NCI-H345 treated with DMSO at 0.1 percent for 48 hours (cell line): ENCODE measurements around the gene CNTNAP2.

Experiments used
- DNase-seq: peaks from one replicate; lab custom pipeline; 2025; ENCODE audit not compliant: unreplicated experiment; lab: John Stamatoyannopoulos, UW

Gene CNTNAP2

DNA sequence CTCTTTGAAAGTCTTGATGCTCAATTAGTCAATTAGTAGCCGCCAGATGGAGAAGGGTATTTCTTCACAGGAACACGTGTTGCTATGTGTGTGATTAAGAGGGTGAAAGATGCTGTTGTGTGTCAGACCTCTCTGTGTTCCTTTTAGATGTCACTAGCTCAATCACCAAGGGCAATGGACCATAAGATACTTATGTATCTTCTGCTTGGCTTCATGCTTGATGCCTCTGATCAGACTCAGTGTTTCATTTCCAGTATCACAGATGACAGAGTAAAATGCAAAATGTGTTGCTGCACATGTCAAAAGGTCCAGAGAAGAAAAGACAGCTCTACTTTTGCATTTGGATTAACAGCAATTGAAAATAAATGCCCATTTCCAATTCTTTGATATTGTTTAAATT is 865.9 kb downstream of the CNTNAP2 start:
- DNase-seq, result no peak

DNA sequence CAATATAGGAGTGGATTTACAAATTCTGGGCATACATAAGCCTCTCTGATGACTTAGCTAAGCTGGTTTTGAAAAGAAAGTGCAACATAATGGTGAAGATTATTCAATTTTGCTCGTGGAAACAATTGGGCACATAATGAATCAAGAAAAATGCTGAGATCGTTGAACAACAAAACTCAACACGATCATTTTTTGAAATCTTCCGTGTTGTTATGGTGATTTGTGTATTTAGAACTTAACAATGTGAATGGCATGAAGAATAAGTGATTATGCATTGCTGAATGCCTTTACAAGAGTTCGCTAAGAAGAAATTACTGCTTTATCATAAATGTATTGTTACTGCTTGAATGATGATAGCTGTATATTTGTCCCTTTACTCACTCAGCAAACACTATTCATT is 875.0 kb downstream of the CNTNAP2 start:
- no peak for DNase-seq

DNA sequence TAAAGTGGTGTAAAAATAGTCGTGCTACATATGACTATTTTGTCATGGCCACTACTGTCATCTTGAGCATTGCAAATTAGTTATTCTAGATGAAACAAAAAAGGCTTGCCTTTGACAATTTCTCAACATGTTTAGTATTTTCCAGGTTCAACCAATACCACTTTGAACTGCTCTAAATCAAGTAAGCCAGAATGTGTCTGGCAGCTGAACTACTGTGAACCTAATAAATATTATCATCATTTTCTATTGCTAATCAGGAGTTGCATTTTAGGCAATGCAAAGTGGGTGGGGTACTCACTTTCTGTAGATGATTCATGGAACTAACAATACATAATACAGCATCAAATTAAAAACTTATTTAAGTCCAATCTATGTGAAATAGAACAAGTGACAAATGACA is 877.2 kb downstream of the CNTNAP2 start:
- no peak for DNase-seq

DNA sequence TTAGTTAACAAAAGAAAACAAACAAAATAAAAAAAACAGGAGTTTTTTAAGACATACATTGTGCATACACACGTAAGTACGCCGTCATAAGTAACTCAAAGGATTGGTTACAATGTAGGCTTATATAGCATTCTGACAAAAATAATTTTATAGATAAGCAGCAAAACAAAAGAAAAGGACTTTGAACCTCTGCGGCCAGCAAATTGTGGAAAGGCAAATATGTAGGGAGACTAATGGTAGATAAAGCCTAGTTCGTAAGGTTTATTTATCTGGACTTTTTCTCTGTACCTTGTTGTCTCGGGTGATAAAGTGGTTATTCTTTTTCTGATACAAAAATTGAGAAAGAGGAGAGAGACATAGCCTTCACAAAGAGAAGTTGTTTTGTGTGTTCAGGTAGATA is 891.9 kb downstream of the CNTNAP2 start:
- DNase-seq, result no peak

DNA sequence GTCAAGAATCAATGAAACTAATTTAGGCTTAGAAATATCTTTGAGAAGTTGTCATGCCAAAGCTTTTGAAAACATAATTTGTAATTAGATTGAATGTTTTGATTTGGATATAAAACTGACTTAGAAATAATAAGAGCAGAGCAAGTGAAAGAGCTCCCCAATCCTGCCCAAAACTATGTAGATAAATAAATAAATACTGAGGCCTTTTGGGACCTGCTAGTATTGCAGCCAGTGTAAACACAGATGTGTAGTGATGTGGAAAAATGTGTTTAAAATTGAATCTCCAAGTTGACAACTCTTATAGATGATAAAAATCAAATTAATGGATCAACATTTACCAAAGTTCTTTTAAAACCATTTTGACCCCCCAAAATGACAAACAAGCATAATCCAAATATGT is 896.1 kb downstream of the CNTNAP2 start:
- DNase-seq, result no peak

DNA sequence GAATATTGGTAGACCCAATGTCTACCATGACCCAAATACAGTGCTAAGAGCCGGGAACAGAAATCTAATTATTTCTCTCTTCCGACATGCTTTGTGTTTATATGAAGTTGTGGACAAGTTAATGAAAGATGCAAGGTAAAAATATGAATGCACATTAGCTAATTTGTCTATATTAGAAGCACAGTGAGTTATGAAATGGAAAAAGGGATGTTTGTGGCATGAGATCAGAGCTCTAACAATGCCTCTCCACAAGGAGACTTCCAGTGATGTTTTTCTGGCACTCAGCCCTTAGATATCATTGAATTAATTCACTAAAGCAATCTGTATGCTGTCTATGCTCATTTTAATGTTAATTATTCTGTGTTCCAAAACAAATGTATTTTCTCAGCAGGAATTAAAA is 897.2 kb downstream of the CNTNAP2 start:
- no peak for DNase-seq

DNA sequence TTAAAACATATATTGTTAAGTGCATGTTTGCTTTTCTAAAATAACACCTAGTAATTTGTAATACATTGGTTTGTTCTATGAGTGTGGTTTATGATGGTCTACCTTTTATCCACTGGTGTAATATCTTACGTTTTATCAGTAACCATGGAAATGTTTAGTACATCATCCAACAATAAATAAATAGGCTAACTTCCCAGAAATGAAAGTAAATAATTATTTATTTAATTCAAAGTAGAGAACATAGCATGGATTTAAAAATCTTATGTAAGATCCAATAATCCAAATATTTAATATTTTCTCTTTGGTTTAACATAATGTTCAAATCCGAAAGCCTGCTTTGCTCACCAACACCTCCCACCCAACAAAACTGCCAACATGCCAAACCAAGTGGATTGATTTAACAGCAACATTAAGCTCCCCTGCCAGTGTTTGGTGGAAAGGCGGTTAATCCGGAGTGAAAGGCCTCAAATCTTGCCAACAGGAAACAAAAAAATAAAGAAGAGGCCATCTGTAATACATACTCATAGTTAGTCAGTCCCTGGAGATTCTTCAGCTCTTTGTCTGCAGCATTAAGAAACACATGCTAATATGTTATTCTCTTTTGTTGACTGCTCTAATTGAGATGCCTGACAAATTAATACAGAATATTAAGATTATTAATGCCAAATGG is 897.8 kb downstream of the CNTNAP2 start:
- no peak for DNase-seq

DNA sequence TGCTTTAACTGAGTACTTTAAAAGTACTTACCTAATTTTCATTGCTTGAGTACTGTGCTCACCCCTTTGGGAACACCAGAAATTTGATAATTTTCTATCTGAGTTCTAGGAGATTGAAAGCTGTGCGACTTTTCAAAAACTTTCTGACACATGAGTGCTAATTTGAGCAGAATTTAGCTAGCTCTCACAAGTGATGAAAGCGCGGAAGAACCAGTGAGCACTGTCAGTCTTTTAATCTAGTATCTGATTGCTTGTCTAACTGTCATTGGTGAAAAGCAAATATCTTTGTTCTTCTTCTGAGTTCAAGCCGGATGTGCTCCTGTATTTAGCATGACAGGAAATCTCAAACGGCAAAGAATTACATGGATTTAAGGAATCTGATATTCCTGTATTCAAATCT is 899.4 kb downstream of the CNTNAP2 start:
- no peak for DNase-seq

DNA sequence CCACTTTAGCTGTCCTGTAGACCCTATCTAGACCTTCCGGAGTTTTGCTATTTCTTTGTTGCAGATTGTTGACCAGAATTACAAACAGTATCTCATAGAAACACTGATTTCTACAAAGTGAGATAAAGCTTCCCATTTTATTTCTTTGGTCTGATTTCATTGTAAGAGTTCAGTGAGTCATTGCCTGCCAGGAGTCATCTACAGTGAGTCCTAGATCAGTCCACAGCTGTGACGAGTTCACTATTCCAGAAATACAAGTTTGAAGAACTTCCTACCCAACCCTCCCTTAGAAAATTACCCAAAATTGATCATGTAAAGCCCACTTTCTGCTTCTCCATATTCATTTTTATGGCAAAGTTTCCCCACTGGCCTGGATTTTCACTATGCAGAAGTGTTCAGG is 905.5 kb downstream of the CNTNAP2 start:
- no peak for DNase-seq

DNA sequence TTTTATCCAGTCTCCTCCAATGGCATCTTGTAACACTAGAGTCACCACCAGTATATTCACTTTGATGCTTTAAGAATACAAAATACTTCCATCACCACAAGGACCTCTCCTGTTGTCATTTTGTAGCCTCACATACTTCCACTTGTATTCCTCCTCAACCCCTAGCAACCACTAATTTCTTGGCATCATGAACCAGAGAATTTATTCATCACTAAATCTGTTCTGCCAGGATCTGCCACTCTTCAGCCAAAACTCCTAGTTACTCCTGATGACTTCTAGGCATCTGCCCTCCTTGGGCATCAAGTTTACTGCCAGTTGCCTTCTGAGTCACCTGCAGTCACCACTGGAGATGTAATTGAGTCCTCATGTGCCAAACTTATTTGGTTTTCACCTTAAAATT is 906.8 kb downstream of the CNTNAP2 start:
- DNase-seq, result no peak

DNA sequence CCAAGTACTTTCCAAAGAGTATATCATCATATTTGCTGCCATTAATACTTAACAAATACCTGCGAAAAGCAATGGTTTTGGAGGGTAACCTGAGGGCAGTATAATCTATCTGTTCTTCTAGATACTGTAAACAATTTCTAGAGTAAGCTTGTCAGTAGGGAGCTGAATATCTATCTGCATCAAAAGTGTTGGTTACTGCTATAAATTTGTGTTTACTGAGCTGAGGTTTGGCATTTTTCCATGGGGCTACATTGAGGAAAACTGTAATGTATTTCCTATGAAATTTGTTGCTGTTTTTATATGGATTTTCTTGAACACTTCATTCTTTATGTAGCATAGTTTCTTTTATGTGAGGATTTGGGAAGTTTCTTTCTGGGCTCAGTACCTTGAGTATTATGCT is 913.4 kb downstream of the CNTNAP2 start:
- no peak for DNase-seq

DNA sequence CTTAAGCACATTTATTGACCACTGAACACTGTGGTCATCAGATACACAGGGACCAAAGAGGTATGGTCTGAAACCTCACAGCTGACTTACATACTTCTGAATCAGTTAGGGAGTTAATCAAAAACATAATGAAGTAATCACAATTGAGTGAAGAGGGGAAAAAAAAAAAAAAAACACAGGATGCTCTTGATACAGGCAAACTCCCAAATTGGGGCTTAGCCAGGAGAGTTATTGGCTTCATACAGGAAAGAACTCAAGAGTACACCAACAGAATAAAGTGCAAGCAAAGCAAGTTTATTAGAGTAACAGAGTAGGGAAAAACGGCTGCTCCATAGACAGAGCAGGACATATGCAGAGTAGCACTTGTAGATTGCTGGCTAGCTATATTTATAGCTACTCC is 917.0 kb downstream of the CNTNAP2 start:
- no peak for DNase-seq

DNA sequence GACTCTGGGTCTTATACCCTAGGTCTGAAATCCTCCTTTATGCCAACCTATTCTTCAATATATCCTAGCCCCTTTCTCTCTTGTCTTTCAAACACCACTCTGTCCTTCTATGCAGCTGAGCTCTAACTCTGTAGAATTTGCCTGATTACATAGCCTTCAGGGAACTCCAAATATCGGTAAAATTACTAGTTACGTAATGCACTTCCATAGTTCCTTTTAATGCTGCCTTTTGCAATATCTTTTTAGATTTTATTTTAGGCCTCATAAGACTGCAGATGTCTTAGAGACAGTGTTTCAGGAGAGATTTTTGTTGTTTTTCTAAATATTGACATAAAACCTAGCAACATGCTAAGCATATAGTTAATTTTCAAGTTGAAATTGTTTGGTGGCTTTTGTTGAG is 924.8 kb downstream of the CNTNAP2 start:
- DNase-seq, result no peak

DNA sequence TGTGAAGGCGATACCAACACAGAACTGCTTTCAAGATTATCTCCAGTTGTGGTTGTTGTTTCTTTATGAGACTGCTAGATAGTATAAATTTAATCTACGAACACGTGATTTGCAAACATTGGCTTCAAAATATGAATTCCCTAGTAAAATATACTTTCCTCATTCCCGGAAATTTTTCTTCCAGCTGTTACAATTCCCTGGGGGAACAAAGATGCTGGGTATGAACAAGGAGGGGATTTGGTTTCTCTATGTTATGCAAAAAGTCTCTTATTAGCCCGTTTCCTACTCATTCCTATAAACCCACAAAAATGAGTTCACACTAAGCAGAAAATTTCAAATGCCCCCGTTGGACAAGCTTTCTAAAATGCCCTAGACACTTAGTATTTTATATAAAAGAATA is 928.3 kb downstream of the CNTNAP2 start:
- no peak for DNase-seq

DNA sequence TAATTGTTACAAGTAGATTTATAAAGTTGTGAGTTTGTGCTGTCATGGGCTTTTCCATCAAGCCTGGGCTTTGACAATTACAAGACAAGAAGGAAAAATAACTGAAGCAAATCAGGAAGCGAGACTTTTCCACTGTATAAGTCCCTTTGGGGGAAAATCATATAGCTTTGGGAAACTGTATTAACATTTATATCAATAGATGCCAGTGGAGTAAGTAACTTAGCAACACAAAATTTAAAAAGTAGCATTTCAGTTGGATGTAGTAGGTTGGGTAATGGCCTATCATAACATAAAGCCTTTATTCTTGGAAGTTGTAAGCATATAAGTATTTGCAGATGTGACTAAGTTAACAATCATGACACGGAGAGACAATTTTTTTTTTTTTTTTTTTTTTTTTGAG is 931.1 kb downstream of the CNTNAP2 start:
- no peak for DNase-seq

DNA sequence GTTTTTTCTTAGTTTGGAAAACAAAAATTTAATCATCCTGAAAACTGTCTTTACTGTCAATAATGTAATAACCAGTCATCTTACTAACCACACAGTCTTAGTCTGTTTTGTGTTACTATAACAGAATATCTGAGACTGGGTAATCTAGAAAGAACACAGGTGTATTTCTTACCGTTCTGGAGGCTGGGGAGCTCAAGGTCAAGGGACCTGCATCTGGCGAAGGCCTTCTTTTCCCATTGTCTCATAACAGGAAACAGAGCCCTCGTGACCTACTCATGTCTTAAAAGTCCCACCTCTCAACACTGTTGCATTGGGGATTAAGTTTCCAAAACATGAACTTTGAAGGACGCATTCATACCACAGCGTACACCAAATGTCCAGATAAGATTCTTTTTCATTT is 932.3 kb downstream of the CNTNAP2 start:
- DNase-seq, result no peak

DNA sequence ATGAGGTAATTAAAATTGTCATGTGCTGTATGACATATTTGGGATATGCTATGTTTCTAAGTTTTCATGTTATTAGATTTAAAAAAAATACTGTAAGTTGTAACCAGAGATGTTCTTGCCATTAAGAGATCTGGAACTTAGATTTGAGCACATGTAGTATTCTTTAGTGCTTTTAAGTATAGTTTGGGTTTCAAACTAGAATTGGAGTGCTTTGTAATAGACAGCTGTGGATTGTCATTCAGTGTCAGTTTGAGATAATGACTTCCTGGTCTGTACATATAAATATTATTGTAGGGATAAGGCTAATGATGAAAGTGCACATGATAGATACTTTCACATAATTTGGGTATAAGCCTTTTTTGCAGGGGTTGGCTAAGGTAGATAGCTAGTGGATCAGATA is 936.2 kb downstream of the CNTNAP2 start:
- DNase-seq, result no peak

DNA sequence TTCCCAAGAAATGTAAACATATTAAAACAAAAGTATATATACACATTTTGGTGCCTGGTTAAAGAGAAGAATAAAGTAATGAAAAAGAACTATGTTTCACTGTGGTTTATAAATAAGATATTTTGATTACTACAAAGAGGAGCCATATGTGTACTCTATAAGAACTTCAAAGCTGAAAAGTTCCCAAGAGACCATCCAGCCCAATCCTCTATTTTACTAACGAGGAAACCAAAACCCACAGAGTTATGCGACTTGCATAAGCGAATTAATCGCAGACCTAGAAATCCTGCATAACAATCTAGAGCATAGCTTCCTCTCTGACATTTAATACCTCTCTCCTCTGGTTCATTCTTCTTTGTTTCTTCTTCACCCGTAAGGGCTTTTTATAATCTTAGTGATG is 937.1 kb downstream of the CNTNAP2 start:
- no peak for DNase-seq

DNA sequence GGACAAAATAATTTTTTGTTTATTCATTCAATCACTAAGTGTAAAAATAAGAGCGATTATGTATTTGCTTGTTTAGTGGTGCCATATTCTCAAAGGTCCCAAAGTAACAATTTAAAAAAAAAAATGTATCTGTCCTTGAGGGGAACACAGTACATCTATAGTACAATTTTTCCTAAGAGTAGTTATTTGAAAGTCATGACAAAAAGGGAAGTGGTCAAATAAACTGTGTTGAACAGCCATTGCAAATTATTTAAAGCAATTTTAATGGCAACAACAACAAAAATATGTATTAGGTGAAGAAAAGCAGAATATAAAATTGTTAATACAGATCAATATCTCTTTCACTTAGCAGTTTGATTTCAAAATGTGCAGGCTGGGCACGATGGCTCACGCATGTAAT is 943.5 kb downstream of the CNTNAP2 start:
- no peak for DNase-seq

DNA sequence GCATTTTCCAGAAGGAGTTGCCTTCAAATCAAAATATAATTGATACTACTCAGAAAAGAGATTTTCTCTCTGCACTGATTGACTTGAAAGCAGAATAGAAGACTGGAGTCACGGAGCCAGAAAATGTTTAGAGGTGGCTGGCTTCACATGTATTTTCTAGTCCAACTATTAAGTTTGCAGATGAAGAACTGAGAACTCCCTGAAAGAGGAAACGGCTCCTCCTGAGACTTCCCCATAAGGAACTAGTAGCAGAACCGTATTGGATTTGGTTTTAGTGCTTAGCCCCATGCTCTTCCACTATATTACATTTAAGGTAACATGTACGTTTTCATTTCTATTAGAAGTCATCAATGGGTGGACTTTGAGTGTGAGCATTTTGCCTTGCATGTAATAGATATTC is 946.3 kb downstream of the CNTNAP2 start:
- DNase-seq, result no peak

DNA sequence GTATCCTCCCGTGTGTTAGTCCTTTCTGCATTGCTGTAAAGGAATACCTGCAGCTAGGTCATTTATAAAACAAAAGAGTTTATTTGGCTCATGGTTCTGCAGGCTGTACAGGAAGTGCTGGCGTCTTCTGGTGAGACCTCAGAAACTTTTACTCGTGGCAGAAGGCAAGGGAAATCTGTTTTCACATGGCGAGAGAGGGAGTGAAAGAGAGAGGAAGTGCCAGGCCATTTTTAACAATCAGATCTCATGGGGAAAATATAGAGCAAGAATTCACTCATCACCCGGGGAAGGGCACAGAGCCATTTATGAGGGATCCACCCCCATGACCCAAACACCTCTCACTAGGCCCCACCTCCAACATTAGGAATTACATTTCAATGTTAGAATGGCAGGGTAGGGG is 952.2 kb downstream of the CNTNAP2 start:
- DNase-seq, result no peak

DNA sequence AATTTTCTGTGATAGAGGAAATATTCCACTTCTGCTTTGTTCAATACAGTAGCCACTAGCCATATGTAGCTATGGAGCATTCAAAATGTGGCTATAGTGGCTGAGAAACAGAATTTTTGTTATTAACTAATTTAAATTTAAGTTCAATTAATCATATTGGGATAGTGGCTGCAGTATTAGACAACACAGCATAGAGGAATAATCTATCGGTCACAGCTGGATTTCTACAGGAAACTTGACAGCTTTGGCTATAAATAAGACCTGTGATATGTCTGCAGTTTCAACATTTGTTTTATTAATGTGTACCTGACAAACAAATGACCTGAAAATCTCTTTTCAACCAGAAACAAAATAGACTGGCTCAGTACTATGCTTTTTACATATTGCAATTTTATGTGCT is 953.2 kb downstream of the CNTNAP2 start:
- DNase-seq, result no peak

DNA sequence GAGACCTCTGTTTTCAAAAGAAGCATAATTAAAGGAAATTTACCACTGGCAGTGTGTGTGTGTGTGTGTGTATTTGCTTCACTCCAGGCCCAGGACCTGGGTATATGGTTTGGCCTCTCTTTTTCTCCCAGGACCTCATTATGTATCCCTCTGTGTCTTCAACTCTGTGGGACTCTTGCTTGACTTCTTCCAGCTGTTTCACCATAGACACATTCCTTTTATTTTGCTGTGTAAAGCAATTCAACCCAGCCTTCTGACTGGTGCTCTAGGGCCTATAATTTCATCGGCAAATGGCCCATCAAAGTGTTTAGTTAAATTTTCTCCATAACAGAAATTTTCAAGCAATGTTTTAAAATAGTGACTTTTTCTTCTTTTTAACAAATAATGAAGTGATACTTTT is 954.3 kb downstream of the CNTNAP2 start:
- no peak for DNase-seq

DNA sequence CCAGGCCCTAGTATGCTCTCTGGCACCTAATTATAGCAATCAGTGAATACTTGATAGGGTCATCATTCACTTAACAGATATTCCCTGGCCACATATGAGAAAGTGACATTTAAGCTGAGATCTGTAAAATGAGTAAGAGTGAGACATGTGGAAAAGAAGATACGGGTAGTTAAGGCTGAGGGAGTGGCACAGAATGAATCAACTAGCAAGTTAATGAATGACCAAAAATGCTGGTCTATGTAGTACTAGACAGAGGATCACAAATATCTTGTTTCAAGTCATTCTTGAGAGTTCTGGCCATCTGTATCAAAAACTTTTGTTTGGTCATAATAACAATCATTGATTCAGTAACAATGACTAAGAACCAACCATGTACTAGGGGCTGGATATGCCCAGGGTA is 954.9 kb downstream of the CNTNAP2 start:
- DNase-seq, result no peak
